Measurements from ENCODE around the gene GDF3. TPM values are rescaled to one million over a fixed set of nuclear protein-coding genes. Genes with fewer than 3 reads are reported as not detected.
"Not testable (repeated sequence)": the region's sequence is repeated elsewhere in the genome, so short reads cannot be mapped to it uniquely, and the experiment has no call there.

GDF3 gene
- total RNA-seq, 4 donors from 2014 or later: not detected

GRCh38 chr12:7642287-7642686, 53.3 kb downstream of the GDF3 start:
- no peak for DNase-seq
- Histone ChIP-seq H3K4me1 (no peaks in the 10 kb centered on the region), H3K9me3 (no peaks in the 10 kb centered on the region), H3K27ac (no peak overlapping the region), H3K36me3 (no peaks in the 10 kb centered on the region), H3K4me3 (no peak overlapping the region), H3K27me3 (no peaks in the 10 kb centered on the region)
- intact Hi-C loops (cut with DNase I; ENCODE audit: low total_unique reads): no loop called here
- TF ChIP-seq CTCF (IDR thresholded peaks at IDR 0.05) (no peak), POLR2A (IDR thresholded peaks at IDR 0.05) (no peak)

- H3K27ac ChIP-seq; H3K27me3 ChIP-seq; H3K36me3 ChIP-seq; H3K9me3 ChIP-seq; H3K4me1 ChIP-seq; intact Hi-C loops (cut with DNase I; ENCODE audit: low total_unique reads): not testable (repeated sequence)
- peak in 1 of 2 donors; percentile 20 for DNase-seq
- peak overlapping the region in 1 of 2 donors; percentile 28 for H3K4me3 ChIP-seq
Measured at GRCh38 chr12:7640123-7640995, 55.2 kb downstream of the GDF3 start.

Other genes with a start within 250 kb of the GDF3 start
- 100 to 1,000 TPM in 1 of 4 donors, 10 to 100 TPM in 3; 15.2 to 203 (median 74.8) TPM for gene CD163, start 192.0 kb downstream of the GDF3 start, total RNA-seq
- not detected for gene APOBEC1, start 29.9 kb downstream of the GDF3 start, total RNA-seq
- gene DPPA3, start 15.7 kb upstream of the GDF3 start, total RNA-seq: not detected
- under 1 TPM in 1 of 4 donors, not detected in 3; 0.62 TPM for gene CLEC4C, start 51.6 kb upstream of the GDF3 start, total RNA-seq
- not detected for gene NANOGNB, start 69.4 kb upstream of the GDF3 start, total RNA-seq
- 1 to 10 TPM in 1 of 4 donors, under 1 TPM in 1, not detected in 2; 0.07 to 1.6 TPM for gene NANOG, start 93.6 kb upstream of the GDF3 start, total RNA-seq
- 1 to 10 TPM in 1 of 4 donors, under 1 TPM in 1, not detected in 2; 0.90 to 1.2 TPM for gene SLC2A14, start 177.1 kb upstream of the GDF3 start, total RNA-seq
- 10 to 100 TPM in 3 of 4 donors, 1 to 10 TPM in 1; 8.2 to 64.1 (median 48.0) TPM for gene SLC2A3, start 240.4 kb upstream of the GDF3 start, total RNA-seq

All from uterus (tissue), 4 donors.